ENCODE data around the gene HDAC4. TPM values are rescaled to one million over a fixed set of nuclear protein-coding genes. Genes with fewer than 3 reads are reported as not detected.

Gene HDAC4
- total RNA-seq, 1 experiment from 2014 or later = 32.0 TPM

DNA sequence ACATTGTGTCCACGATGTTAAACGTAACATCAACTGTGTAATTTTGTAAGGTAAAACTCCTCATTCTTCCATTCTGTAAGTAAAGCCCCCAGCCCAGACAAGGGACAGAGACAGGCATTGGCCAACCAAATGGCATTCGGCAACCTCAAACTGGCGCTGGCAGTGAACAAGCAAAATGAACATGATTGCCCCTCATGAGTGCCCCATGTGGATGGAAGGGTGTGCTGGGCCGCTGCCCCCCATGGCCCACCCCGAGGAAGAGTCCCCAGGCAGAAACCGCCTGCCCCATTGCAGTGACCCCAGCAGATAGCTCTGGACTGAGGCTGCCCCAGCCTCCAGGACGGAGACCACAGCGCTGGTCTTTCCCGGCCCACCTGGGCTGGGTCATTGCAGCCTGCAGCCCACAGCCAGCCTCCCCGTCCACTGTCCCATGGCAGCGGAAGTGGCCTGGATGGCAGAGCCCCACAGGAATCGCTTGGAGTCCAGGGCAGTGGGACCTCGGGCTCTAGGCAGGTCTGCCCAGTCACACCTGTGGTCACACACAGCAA, 220.2 kb downstream of the HDAC4 start:
- Histone ChIP-seq H3K23me2 (ENCODE audit: insufficient read length, low read depth, low read length, poor library complexity, severe bottlenecking) (no peaks in the 10 kb centered on the region), H3T11ph (ENCODE audit: low read length) (no peak overlapping the region), H3K56ac (ENCODE audit: insufficient read length, low read depth, low read length) (no peak overlapping the region), H3K27ac (ENCODE audit: insufficient read length, low read depth, low read length) (no peak overlapping the region), H2BK20ac (ENCODE audit: low read depth, low read length, poor library complexity, severe bottlenecking) (no peak overlapping the region), H3K27me3 (ENCODE audit: insufficient read depth, low read length) (no peaks in the 10 kb centered on the region), H2BK120ac (ENCODE audit: low read depth, low read length, poor library complexity, severe bottlenecking) (no peak overlapping the region), H3K9ac (ENCODE audit: extremely low read depth, insufficient read length, low read length) (no peak overlapping the region), H3K4me1 (ENCODE audit: insufficient read depth, low read length) (no peaks in the 10 kb centered on the region), H4K91ac (ENCODE audit: insufficient read length, low read depth, low read length) (no peak overlapping the region), H2BK5ac (ENCODE audit: insufficient read length, low read length) (no peak overlapping the region), H3K18ac (ENCODE audit: insufficient read length, low read depth, low read length) (no peak overlapping the region), H3K79me1 (ENCODE audit: insufficient read depth, low read depth, low read length, poor library complexity, severe bottlenecking) (no peaks in the 10 kb centered on the region), H3K79me2 (ENCODE audit: insufficient read depth, low read length) (no peaks in the 10 kb centered on the region), H3K23ac (ENCODE audit: insufficient read length, low read depth, low read length) (no peak overlapping the region), H4K5ac (ENCODE audit: insufficient read length, low read depth, low read length) (no peak overlapping the region), H3K4me2 (ENCODE audit: insufficient read depth, insufficient read length, low read length) (no peak overlapping the region), H2BK12ac (ENCODE audit: insufficient read length, low read depth, low read length) (no peak overlapping the region), H3K14ac (ENCODE audit: insufficient read depth, low read length) (no peak overlapping the region; the same call in 1 of the 2 replicates), H4K8ac (replicated peaks; ENCODE audit: insufficient read length, low read depth, low read length) (no peak overlapping the region), H3K4ac (ENCODE audit: low read depth, low read length) (no peak overlapping the region), H2BK15ac (ENCODE audit: low read depth, low read length) (no peak overlapping the region), H3K9me3 (ENCODE audit: control insufficient read depth, low read depth, low read length) (no peaks in the 10 kb centered on the region), H2AFZ (ENCODE audit: low read length) (no peak overlapping the region), H2AK5ac (ENCODE audit: insufficient read length, low read length) (no peak overlapping the region), H4K20me1 (ENCODE audit: control insufficient read depth, insufficient read depth, insufficient read length) (no peaks in the 10 kb centered on the region)
- Mint-ChIP-seq H3K4me3 (no peak overlapping the region), H3K27me3 (ENCODE audit: low read depth) (no peaks in the 10 kb centered on the region), H3K9me3 (peaks cover 9 to 18% of the 10 kb centered on the region in 2 experiments; a peak in 2 of 5 replicates), H3K27ac (peak overlapping the region in 2 of 3 experiments; percentile 76 to 85; a peak in 3 of 7 replicates), H3K36me3 (ENCODE audit: insufficient read depth in 1 of 3, low read depth in 3 of 3) (peaks cover 37 to 41% (median 38%) of the 10 kb centered on the region in 3 experiments), H3K4me1 (peaks cover 9% of the 10 kb centered on the region in 2 experiments; a peak in 3 of 4 replicates)
- no peak for DNase-seq
- no CpG with 5 or more reads among the region's 14 CpGs for WGBS (ENCODE audit: extremely low coverage, insufficient read length, low lambda C conversion rate)
- TF ChIP-seq, protein P1, sequence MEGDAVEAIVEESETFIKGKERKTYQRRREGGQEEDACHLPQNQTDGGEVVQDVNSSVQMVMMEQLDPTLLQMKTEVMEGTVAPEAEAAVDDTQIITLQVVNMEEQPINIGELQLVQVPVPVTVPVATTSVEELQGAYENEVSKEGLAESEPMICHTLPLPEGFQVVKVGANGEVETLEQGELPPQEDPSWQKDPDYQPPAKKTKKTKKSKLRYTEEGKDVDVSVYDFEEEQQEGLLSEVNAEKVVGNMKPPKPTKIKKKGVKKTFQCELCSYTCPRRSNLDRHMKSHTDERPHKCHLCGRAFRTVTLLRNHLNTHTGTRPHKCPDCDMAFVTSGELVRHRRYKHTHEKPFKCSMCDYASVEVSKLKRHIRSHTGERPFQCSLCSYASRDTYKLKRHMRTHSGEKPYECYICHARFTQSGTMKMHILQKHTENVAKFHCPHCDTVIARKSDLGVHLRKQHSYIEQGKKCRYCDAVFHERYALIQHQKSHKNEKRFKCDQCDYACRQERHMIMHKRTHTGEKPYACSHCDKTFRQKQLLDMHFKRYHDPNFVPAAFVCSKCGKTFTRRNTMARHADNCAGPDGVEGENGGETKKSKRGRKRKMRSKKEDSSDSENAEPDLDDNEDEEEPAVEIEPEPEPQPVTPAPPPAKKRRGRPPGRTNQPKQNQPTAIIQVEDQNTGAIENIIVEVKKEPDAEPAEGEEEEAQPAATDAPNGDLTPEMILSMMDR (conservative IDR thresholded peaks at IDR 0.05) = no peak
